HG02938 (cell line): ENCODE results near the gene C11orf86.
"Not testable (repeated sequence)": the region's sequence is repeated elsewhere in the genome, so short reads cannot be mapped to it uniquely, and the experiment has no call there.

Source experiments
- ATAC-seq: cut with Tn5 transposase; IDR thresholded peaks from one replicate; pipeline ENCODE4 v1.9.1; 2021; ENCODE audit warnings: mild to moderate bottlenecking, moderate library complexity; ENCODE audit not compliant: unreplicated experiment

The C11orf86 gene

DNA sequence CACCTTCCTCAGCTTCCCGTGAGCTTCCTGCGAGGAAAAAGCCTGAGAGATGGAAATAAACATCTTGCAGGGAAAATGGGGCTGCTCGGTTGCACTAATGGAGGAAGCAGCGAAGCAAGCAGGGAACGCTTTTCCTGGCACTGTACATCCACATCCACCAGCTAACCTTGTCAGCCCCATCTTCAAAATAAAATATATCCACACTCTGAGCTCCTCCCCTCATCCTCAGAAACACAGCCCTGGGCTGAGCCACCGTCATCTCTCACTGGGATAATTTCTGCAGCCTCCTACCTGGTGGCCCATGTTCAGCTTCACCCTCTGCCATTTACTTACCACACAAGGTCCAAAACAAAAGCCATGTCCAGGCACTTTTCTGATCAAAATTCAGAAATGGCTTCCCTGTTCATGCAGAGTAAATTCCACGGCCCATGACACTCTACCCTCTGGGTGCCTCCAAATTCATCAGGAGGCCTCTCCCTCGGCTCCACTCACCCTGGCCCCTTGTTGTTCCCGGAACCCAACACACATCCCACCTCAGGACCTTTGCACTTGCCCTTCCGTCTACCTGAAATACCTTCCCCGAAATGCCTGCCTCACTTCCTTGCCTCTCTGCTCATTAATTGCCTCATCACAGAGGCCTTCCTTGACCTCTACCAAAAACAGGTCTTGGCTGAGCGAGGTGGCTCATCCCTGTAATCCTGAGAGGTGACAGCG, 13.0 kb downstream of the C11orf86 start:
- ATAC-seq, result no peak

DNA sequence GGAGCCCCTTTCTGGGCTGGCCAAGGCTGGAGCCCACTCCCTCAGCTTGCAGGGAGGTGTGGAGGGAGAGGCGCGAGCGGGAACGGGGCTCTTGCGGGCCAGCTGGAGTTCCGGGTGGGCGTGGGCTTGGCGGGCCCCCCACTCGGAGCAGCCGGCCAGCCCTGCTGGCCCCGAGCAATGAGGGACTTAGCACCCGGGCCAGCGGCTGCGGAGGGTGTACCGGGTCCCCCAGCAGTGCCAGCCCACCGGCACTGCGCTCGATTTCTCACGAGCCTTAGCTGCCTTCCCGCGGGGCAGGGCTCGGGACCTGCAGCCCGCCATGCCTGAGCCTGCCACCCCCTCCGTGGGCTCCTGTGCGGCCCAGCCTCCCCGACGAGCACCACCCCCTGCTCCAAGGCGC, 13.6 kb downstream of the C11orf86 start:
- ATAC-seq, result not testable (repeated sequence)

DNA sequence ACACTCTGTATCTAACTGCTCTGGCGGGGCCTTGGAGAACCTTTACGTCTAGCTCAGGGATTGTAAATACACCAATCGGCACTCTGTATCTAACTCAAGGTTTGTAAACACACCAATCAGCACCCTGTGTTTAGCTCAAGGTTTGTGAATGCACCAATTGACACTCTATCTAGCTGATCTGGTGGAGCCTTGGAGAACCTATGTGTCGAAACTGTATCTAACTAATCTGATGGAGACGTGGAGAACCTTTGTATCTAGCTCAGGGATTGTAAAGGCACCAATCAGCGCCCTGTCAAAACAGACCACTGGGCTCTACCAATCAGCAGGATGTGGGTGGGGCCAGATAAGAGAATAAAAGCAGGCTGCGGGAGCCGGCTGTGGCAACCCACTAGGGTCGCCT, 14.3 kb downstream of the C11orf86 start:
- not testable (repeated sequence) for ATAC-seq

DNA sequence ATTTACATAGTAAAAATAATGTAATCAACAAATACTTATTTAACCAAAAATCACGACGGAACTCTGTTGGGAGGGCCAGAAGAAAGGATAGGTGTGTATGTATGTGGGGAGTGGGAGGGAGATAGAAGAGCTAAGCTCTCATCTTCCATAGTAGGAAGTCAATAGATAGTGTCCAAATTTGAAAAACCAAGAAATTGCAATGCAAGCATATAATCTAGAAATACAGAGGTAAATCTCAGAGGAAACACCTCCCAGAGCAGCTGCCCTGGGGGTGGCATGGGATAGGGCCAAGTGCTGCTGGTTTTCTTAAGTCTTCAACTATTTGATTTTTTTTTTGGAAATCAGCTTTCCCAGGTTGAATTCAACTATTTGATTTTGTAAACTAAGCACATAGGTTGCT, 16.9 kb downstream of the C11orf86 start:
- no peak for ATAC-seq

DNA sequence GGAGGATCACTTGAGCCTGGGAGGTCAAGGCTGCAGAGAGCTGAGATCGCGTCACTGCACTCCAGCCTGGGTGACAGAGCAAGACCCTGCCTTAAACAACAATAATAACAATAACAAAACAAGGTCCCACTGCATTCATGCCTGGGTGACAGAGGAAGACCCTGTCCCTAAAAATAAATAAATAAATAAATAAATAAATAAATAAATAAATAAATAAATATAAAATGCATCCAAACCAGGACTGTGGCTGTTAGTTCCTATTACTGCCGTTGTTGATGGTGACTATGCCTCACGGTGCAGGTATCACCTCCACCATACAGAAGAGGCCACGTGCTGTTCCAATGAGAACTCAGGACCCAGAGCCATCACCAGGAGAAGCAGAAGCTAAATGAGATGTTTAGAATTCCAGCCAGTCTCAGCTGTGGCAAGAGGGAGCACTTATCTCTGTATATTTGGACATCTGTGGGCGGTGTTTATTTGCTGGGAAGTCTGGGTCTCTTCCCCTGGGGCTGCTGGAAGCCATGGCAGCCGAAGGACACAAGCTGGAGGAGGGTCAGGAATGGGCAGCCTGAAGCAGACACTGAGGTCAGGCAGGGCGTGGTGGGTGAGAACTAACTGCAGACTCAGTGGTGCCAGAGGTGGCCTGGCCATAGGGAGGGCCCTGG, 21.6 kb downstream of the C11orf86 start:
- no peak for ATAC-seq

DNA sequence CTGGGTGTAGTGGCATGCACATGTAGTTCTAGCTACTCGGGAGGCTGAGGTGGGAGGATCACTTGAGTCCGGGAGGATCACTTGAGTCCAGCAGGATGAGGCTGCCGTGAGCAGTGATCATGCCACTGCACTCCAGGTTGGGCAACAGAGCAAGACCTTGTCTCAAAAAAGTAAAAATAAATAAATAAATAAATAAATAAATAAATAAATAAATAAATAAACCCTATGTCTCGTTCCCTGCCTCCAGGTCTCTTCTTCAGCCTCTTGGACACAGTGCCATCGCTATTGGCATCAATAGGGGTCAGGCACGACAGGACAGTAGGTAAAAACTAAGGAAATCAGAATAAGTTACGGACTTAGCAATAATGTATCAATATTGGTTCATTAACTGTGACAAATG, 24.5 kb downstream of the C11orf86 start:
- no peak for ATAC-seq

GRCh38 chr11:67001332-67001731, 26.2 kb downstream of the C11orf86 start:
- no peak for ATAC-seq

- ATAC-seq, result no peak
Observed at GRCh38 chr11:67002297-67002913, 27.3 kb downstream of the C11orf86 start.

GRCh38 chr11:67002921-67003411, 27.9 kb downstream of the C11orf86 start:
- ATAC-seq, result no peak

- not testable (repeated sequence) for ATAC-seq
Observed at GRCh38 chr11:67005200-67005599, 30.1 kb downstream of the C11orf86 start.

DNA sequence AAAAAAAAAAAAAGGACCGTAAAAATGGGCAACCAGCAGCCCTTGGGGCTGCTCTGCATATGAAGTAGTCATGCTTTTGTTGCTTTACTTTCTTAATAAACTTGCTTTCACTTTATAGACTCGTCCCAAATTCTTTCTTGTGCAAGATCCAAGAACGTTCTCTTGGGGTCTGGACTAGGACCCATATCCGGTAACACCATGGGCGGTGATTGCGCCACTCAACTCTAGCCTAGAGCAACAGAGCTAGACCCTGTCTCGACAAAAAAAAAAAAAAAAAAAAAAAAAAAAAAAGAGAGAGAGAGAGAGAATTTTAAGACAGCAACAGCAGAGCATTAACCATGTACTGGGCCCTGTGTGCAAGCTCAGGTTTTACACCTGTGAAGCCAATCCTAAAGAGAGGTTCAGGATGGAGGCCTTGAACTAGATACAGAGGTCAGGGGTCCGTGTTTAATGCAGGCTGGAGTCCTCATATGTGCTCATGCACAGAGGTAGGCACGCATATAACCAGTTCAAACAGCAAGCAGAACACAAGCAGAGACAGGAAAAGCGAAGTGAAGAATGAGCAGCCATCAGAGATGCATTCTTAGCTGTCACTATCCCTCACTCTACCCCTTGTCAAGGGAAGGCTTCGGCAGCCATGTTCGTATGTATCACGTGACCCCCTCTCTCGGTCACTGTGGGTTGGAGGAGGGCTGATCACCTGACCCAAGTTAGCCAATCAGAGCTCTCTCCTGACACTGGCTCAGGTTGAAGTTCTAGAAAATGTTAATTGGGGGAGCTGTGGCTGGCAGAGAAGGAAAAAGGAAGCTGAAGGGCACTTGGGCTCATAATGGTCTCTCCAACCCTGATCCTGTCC, 31.2 kb downstream of the C11orf86 start:
- ATAC-seq, result no peak

GRCh38 chr11:67007126-67007525, 32.0 kb downstream of the C11orf86 start:
- ATAC-seq, result no peak

- ATAC-seq, result no peak
Observed at GRCh38 chr11:67010296-67010905, 35.3 kb downstream of the C11orf86 start.

GRCh38 chr11:67013511-67014045, 38.5 kb downstream of the C11orf86 start:
- ATAC-seq, result no peak

DNA sequence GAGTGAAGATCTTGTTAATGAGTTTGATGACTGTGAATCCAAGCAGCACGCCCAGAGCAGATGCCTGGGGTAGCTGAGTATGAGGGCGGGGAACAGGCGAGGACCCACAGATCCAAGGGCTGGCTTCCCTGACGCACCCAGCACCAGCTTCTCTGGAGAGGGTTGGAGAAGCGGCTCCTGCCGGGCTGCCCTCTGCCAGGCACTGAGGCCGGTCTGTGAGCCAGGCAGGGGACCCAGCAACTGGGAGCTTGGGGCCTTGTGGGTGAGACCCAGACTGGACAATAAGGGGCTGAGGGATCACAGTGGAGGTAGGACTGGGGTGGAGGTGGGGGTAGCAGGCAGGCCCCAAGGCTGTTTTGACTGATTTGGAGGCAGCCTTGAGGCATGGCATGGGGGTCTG, 39.2 kb downstream of the C11orf86 start:
- ATAC-seq, result no peak

GRCh38 chr11:67015048-67015447, 39.9 kb downstream of the C11orf86 start:
- no peak for ATAC-seq

GRCh38 chr11:67016550-67016949, 41.4 kb downstream of the C11orf86 start:
- no peak for ATAC-seq

DNA sequence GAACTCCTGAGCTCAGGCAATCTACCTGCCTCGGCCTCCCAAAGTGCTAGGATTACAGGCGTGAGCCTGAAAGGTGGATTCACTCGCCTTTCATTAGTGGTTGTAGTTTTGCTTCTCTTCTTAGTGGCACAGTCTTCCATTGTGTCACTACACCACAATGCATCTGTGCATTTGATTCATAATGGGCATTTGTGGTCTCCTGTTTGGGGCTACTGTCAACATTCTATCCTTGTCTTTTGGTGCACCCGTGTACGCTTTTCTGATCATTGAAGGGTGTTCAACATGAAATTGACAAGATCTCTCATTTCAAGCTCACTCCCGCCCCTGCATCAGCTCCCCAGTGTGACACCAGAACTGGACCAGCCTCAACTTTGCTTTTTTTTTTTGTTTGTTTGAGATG, 45.8 kb downstream of the C11orf86 start:
- ATAC-seq, result no peak

GRCh38 chr11:67022341-67022933, 47.3 kb downstream of the C11orf86 start:
- no peak for ATAC-seq
